H1 (cell line): Measurements from ENCODE around the gene RALGAPA2. TPM values are rescaled to one million over a fixed set of nuclear protein-coding genes. Genes with fewer than 3 reads are reported as not detected.

Experiments used
- CTCF ChIA-PET: fragments of 300-600 bp; sonication (Branson Sonifier 250); formaldehyde crosslinking; loops from one replicate; lab custom pipeline; 2021; ENCODE audit not compliant: partially characterized antibody; lab: Charles Lee
- POLR2A ChIA-PET: fragments of 300-600 bp; sonication (Branson Sonifier 250); formaldehyde crosslinking; loops from one replicate; lab custom pipeline; 2021; ENCODE audit warnings: inconsistent platforms; ENCODE audit not compliant: partially characterized antibody; lab: Charles Lee
- DNase-seq, 2 experiments: peaks; one replicate each; pipeline versions ENCODE4 v3.0.0 to v3.0.0-alpha.2; 2010 to 2022; ENCODE audit warnings: low spot score in 2 of 2, low read depth in 1 of 2, mixed read lengths in 1 of 2
- FAIRE-seq: peaks from 2 replicates; lab custom pipeline; 2011; peaks lifted over from hg19 to GRCh38; lab: Jason Lieb, UNC
- H2AFZ ChIP-seq: 2 replicates; pipeline ENCODE4 v1.8.1; 2012; ENCODE audit warnings: low read length, inconsistent platforms
- H2AK5ac ChIP-seq: 2 replicates; pipeline ENCODE4 v1.6.1; 2013; ENCODE audit warnings: low read depth, low read length
- H2BK120ac ChIP-seq: replicated peaks from 2 replicates; pipeline ENCODE3; 2013; ENCODE audit warnings: low read depth, low read length, inconsistent platforms
- H2BK12ac ChIP-seq: 2 replicates; pipeline ENCODE4 v1.6.1; 2013; ENCODE audit warnings: low read depth, low read length
- H2BK15ac ChIP-seq: 2 replicates; pipeline ENCODE4 v1.6.1; 2013; ENCODE audit warnings: low read length
- H2BK20ac ChIP-seq: 2 replicates; pipeline ENCODE4 v1.6.1; 2013; ENCODE audit warnings: low read length
- H2BK5ac ChIP-seq: 2 replicates; pipeline ENCODE4 v1.6.1; 2013; ENCODE audit warnings: low read depth, low read length
- H3K14ac ChIP-seq: 2 replicates; pipeline ENCODE4 v1.6.1; 2013; ENCODE audit warnings: inconsistent platforms; ENCODE audit not compliant: insufficient read length
- H3K18ac ChIP-seq: 2 replicates; pipeline ENCODE4 v1.6.1; 2013; ENCODE audit warnings: low read length; ENCODE audit errors: extremely low read depth
- H3K23ac ChIP-seq: 2 replicates; pipeline ENCODE4 v1.6.1; 2013; ENCODE audit warnings: inconsistent platforms; ENCODE audit not compliant: insufficient read length
- H3K23me2 ChIP-seq: 2 replicates; pipeline ENCODE4 v1.6.1; 2013; ENCODE audit warnings: low read depth, low read length
- H3K27ac ChIP-seq: 2 replicates; pipeline ENCODE4 v1.6.1; 2011; ENCODE audit warnings: low read depth, low read length, inconsistent platforms
- H3K27me3 ChIP-seq, 4 experiments: replicated peaks in 1 of 4; 1 replicate in 1 of 4; 2 replicates in 3 of 4; pipeline versions ENCODE4 v1.6.1 to v1.8.1; 2011 to 2013; ENCODE audit warnings: low read length in 3 of 4, mild to moderate bottlenecking in 3 of 4, inconsistent platforms in 2 of 4, mixed read lengths in 2 of 4, moderate library complexity in 1 of 4; ENCODE audit not compliant: control insufficient read depth in 3 of 4, insufficient read depth in 3 of 4; ENCODE audit errors: extremely low read depth in 1 of 4
- H3K36me3 ChIP-seq, 4 experiments: 2 replicates each; pipeline versions ENCODE4 v1.6.1 to v1.8.1; 2011 to 2013; ENCODE audit warnings: mild to moderate bottlenecking in 4 of 4, low read length in 3 of 4, moderate library complexity in 2 of 4, control low read depth in 1 of 4, inconsistent platforms in 1 of 4; ENCODE audit not compliant: insufficient read depth in 4 of 4, control insufficient read depth in 2 of 4
- H3K4ac ChIP-seq: replicated peaks from 2 replicates; pipeline ENCODE3; 2013; ENCODE audit warnings: low read length, low read depth, mixed read lengths, inconsistent platforms; ENCODE audit not compliant: insufficient read length
- H3K4me1 ChIP-seq, 4 experiments: replicated peaks in 1 of 4; 1 replicate in 1 of 4; 2 replicates in 3 of 4; pipeline versions ENCODE4 v1.6.1 to v1.8.1; 2011 to 2013; ENCODE audit warnings: low read length in 3 of 4, inconsistent platforms in 2 of 4, mixed read lengths in 1 of 4; ENCODE audit not compliant: insufficient read depth in 4 of 4, control insufficient read depth in 3 of 4
- H3K4me2 ChIP-seq, 2 experiments: 2 replicates each; pipeline versions ENCODE4 v1.6.1 to v1.8.1; 2011 to 2013; ENCODE audit warnings: low read depth in 2 of 2, low read length in 2 of 2, control low read depth in 1 of 2, inconsistent platforms in 1 of 2, mild to moderate bottlenecking in 1 of 2; ENCODE audit not compliant: insufficient read depth in 1 of 2
- H3K4me3 ChIP-seq, 4 experiments: fragments of 200-600, 300-600 bp in 1 of 4; sonication (generic), shearing (Covaris generic), sonication (Bioruptor Twin) in 1 of 4; 2 replicates each; pipeline versions ENCODE4 v1.5.1 to v1.8.1; 2011 to 2016; ENCODE audit warnings: low read length in 4 of 4, low read depth in 3 of 4, control low read depth in 2 of 4, inconsistent platforms in 2 of 4, mild to moderate bottlenecking in 2 of 4, mixed read lengths in 1 of 4, moderate library complexity in 1 of 4; ENCODE audit not compliant: insufficient read depth in 2 of 4; ENCODE audit errors: extremely low read depth in 1 of 4
- H3K56ac ChIP-seq: replicated peaks from 2 replicates; pipeline ENCODE3; 2013; ENCODE audit warnings: low read depth, mild to moderate bottlenecking, mixed read lengths, low read length, inconsistent platforms; ENCODE audit not compliant: insufficient read length
- H3K79me1 ChIP-seq: 2 replicates; pipeline ENCODE4 v1.6.1; 2013; ENCODE audit warnings: low read depth, low read length, control low read depth
- H3K79me2 ChIP-seq, 2 experiments: 2 replicates each; pipeline versions ENCODE4 v1.6.1 to v1.8.1; 2012 to 2013; ENCODE audit warnings: low read length in 2 of 2, mild to moderate bottlenecking in 2 of 2, inconsistent platforms in 1 of 2; ENCODE audit not compliant: insufficient read depth in 2 of 2, control insufficient read depth in 1 of 2
- H3K9ac ChIP-seq, 4 experiments: replicated peaks in 1 of 4; 1 replicate in 1 of 4; 2 replicates in 3 of 4; pipeline versions ENCODE4 v1.6.1 to v1.8.1; 2011 to 2013; ENCODE audit warnings: low read depth in 3 of 4, low read length in 3 of 4, control low read depth in 2 of 4, mild to moderate bottlenecking in 2 of 4, moderate library complexity in 2 of 4, inconsistent platforms in 1 of 4; ENCODE audit errors: extremely low read depth in 1 of 4
- H3K9me3 ChIP-seq, 2 experiments: 2 replicates each; pipeline versions ENCODE4 v1.6.1 to v1.8.1; 2012 to 2013; ENCODE audit warnings: mild to moderate bottlenecking in 2 of 2, moderate library complexity in 2 of 2, control low read depth in 1 of 2, inconsistent platforms in 1 of 2, low read depth in 1 of 2, low read length in 1 of 2, mixed read lengths in 1 of 2; ENCODE audit not compliant: insufficient read depth in 2 of 2
- H4K20me1 ChIP-seq, 2 experiments: replicated peaks in 1 of 2; 2 replicates each; pipeline versions ENCODE3 to v1.8.1; 2011 to 2013; ENCODE audit warnings: inconsistent platforms in 2 of 2, low read length in 2 of 2, mild to moderate bottlenecking in 1 of 2; ENCODE audit not compliant: insufficient read depth in 2 of 2, control insufficient read depth in 1 of 2
- H4K5ac ChIP-seq: 2 replicates; pipeline ENCODE4 v1.6.1; 2013; ENCODE audit warnings: low read length, low read depth, mixed read lengths, inconsistent platforms; ENCODE audit not compliant: insufficient read length
- H4K8ac ChIP-seq: 2 replicates; pipeline ENCODE4 v1.8.0; 2013; ENCODE audit warnings: mild to moderate bottlenecking, moderate library complexity, low read length, inconsistent platforms; ENCODE audit not compliant: insufficient read depth; ENCODE audit errors: extremely low read depth
- H4K91ac ChIP-seq: replicated peaks from 2 replicates; pipeline ENCODE3; 2013; ENCODE audit warnings: low read length, mixed read lengths, inconsistent platforms; ENCODE audit not compliant: insufficient read length
- CBX8 ChIP-seq: fragments of 300-800, 300-1000 bp; sonication (generic); IDR thresholded peaks from 2 replicates; pipeline ENCODE4 v1.7.1; 2016; ENCODE audit warnings: low read depth, low read length, borderline replicate concordance
- CTBP2 ChIP-seq: IDR thresholded peaks from 2 replicates; pipeline ENCODE4 v1.7.0; 2011; ENCODE audit warnings: borderline replicate concordance, mild to moderate bottlenecking, moderate library complexity, mixed read lengths, low read length; ENCODE audit not compliant: insufficient read depth, insufficient read length
- GABPA ChIP-seq: IDR thresholded peaks from 2 replicates; pipeline ENCODE4 v1.6.1; 2011; ENCODE audit warnings: mild to moderate bottlenecking, low read length, moderate library complexity, borderline replicate concordance; ENCODE audit not compliant: insufficient read depth
- KDM4A ChIP-seq: IDR thresholded peaks from one replicate; pipeline ENCODE4 v1.7.1; 2012; ENCODE audit warnings: low read depth, mild to moderate bottlenecking, moderate library complexity, low read length, inconsistent platforms; ENCODE audit not compliant: severe bottlenecking
- KDM5A ChIP-seq: fragments of 200-600 bp; IDR thresholded peaks from 2 replicates; pipeline ENCODE4 v1.7.1; 2012; ENCODE audit warnings: mild to moderate bottlenecking, low read length, inconsistent platforms, mixed read lengths
- NRF1 ChIP-seq: IDR thresholded peaks from 2 replicates; pipeline ENCODE4 v1.6.1; 2011; ENCODE audit warnings: mild to moderate bottlenecking, low read depth, low read length, improper control_type of control experiment
- POLR2AphosphoS5 ChIP-seq: IDR thresholded peaks from 2 replicates; pipeline ENCODE4 v1.6.1; 2011; ENCODE audit warnings: low read depth, low read length
- RAD21 ChIP-seq, 2 experiments: IDR thresholded peaks in 1 of 2; conservative IDR thresholded peaks in 1 of 2; 2 replicates each; pipeline ENCODE4 v1.6.1; 2011; ENCODE audit warnings: low read depth in 2 of 2, low read length in 2 of 2, improper control_type of control experiment in 1 of 2, inconsistent platforms in 1 of 2, mild to moderate bottlenecking in 1 of 2, moderate library complexity in 1 of 2
- SIX5 ChIP-seq: IDR thresholded peaks from 2 replicates; pipeline ENCODE4 v1.6.1; 2011; ENCODE audit warnings: mild to moderate bottlenecking, low read depth, low read length
- SP4 ChIP-seq: IDR thresholded peaks from 2 replicates; pipeline ENCODE4 v1.6.1; 2012; ENCODE audit warnings: low read length, inconsistent platforms
- SUZ12 ChIP-seq: fragments of 200-600 bp; sonication (generic); IDR thresholded peaks from 2 replicates; pipeline ENCODE4 v1.6.1; 2012; ENCODE audit warnings: mild to moderate bottlenecking, inconsistent platforms, low read length, moderate library complexity, mixed read lengths
- WGBS, 2 experiments: shearing (Covaris generic) in 1 of 2; methylation state at CpG; one replicate each; pipeline versions ENCODE4 v1.1.6 to v1.1.7; 2013 to 2015; ENCODE audit warnings: low lambda C conversion rate in 2 of 2, mixed read lengths in 2 of 2, inconsistent platforms in 1 of 2, low coverage in 1 of 2, missing lambda C conversion rate in 1 of 2; ENCODE audit not compliant: insufficient replicate concordance in 2 of 2, insufficient coverage in 1 of 2, insufficient read length in 1 of 2; ENCODE audit errors: extremely low coverage in 1 of 2, missing lambda C conversion rate in 1 of 2; 5-methylcytosine and 5-hydroxymethylcytosine counted together
- polyA plus RNA-seq, 7 experiments: library from polyadenylated mRNA; depleted of rRNA in 3 of 7; stranded (reverse) in 5 of 7; unstranded in 2 of 7; fragments of >200 nt in 5 of 7; fragments of 200-250 nt in 2 of 7; gene quantifications; 1 replicate in 5 of 7; 2 replicates in 1 of 7; 4 replicates in 1 of 7; pipeline versions ENCODE4 v1.2.1 to v1.2.3, GENCODE V29; 2011 to 2013; ENCODE audit warnings: missing spikeins in 2 of 7, mixed read lengths in 2 of 7
- total RNA-seq: library from RNA; stranded (reverse); fragmentation: NEBNext Ultra II Directional; extraction: Animal tissue kit (Norgen Biotek cat#: 25700); gene quantifications from 2 replicates; pipeline ENCODE4 v1.2.1, GENCODE V29; 2021
- TF ChIP-seq, protein P1 (sequence below): IDR thresholded peaks from 2 replicates; pipeline ENCODE4 v1.6.1; 2011; ENCODE audit warnings: low read length, improper control_type of control experiment

RALGAPA2 gene
- total and polyA plus RNA-seq, 2 of the 8 experiments (the other 6 are each of a cell fraction or from before 2014, with no cell fraction given): 5.1 to 25.5 TPM

- Histone ChIP-seq H3K56ac (no peak overlapping the region), H2AFZ (no peak overlapping the region), H2AK5ac (no peak overlapping the region), H2BK15ac (no peak overlapping the region), H3K4me3 (no peak overlapping the region), H3K4me2 (no peak overlapping the region), H4K91ac (no peak overlapping the region), H2BK120ac (no peak overlapping the region), H3K18ac (no peak overlapping the region), H3K4me1 (no peaks in the 10 kb centered on the region; a peak in 1 of 7 replicates), H3K23me2 (no peaks in the 10 kb centered on the region), H2BK5ac (no peak overlapping the region), H3K27ac (no peak overlapping the region), H3K14ac (no peak overlapping the region), H4K8ac (no peak overlapping the region), H2BK12ac (no peak overlapping the region), H3K9me3 (no peaks in the 10 kb centered on the region), H3K9ac (no peak overlapping the region), H3K36me3 (peaks cover 0 to 1% (median 0%) of the 10 kb centered on the region in 4 experiments; a peak in 2 of 8 replicates), H2BK20ac (no peak overlapping the region), H3K4ac (no peak overlapping the region), H3K23ac (no peak overlapping the region), H4K5ac (no peak overlapping the region), H3K27me3 (no peaks in the 10 kb centered on the region), H3K79me1 (no peaks in the 10 kb centered on the region), H4K20me1 (no peaks in the 10 kb centered on the region), H3K79me2 (no peaks in the 10 kb centered on the region)
- ChIA-PET POLR2A (no interaction called here), CTCF (interaction anchor here (0.6 to 2.3 kb wide), 3 partner anchors 10 to 250 kb away, joined by 3 to 17 read pairs (median 3); no protein-coding TSS in a partner anchor)
- WGBS, 2 experiments: 88% methylated on average over 5 of the region's 5 CpGs; no CpG with 5 or more reads in 1 of the 2 experiments
- no peak for DNase-seq
- no peak for TF ChIP-seq CTBP2
- no peak for TF ChIP-seq CBX8
- no peak for TF ChIP-seq SP4
- no peak for TF ChIP-seq NRF1
- no peak for TF ChIP-seq RAD21 (IDR thresholded peaks at IDR 0.05 in 1 of 2, conservative IDR thresholded peaks at IDR 0.05 in 1 of 2; ENCODE audit: low read depth in 2 of 2, low read length in 2 of 2)
- TF ChIP-seq SUZ12: no peak
- no peak for TF ChIP-seq KDM4A
- TF ChIP-seq POLR2AphosphoS5: no peak
- TF ChIP-seq KDM5A: no peak
- TF ChIP-seq SIX5: no peak
- TF ChIP-seq, protein P1, sequence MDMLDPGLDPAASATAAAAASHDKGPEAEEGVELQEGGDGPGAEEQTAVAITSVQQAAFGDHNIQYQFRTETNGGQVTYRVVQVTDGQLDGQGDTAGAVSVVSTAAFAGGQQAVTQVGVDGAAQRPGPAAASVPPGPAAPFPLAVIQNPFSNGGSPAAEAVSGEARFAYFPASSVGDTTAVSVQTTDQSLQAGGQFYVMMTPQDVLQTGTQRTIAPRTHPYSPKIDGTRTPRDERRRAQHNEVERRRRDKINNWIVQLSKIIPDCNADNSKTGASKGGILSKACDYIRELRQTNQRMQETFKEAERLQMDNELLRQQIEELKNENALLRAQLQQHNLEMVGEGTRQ: no peak
- TF ChIP-seq GABPA: no peak
- no peak for FAIRE-seq
These were observed 109.0 kb downstream of the RALGAPA2 start for GRCh38 chr20:20603339-20603990.
